Activated T-cell treated with anti-CD3 and anti-CD28 coated beads, Interleukin-2, amount 50 U/mL, for 72 hours (primary cell): ENCODE measurements around the gene ILDR2. TPM values are rescaled to one million over a fixed set of nuclear protein-coding genes. Genes with fewer than 3 reads are reported as not detected.
A peak's percentile ranks its signal among the peaks of the same experiment; 100 is the strongest.

Experiments used
- ATAC-seq, 2 donors: fragments of 150-1000 bp; cut with Tn5 transposase; replicated peaks in 1 of 2; 2 replicates each; pipeline ENCODE4 v1.10.0; 2021; ENCODE audit warnings: moderate library complexity in 2 of 2, mild to moderate bottlenecking in 1 of 2
- DNase-seq, 2 donors: peaks; one replicate each; pipeline ENCODE4 v3.0.0; 2021 to 2022; ENCODE audit warnings: mixed read lengths in 1 of 2
- H3K27ac Mint-ChIP-seq: one replicate; pipeline ENCODE4 v1.8.0; 2022; ENCODE audit warnings: mild to moderate bottlenecking, moderate library complexity, mixed read lengths
- H3K27me3 Mint-ChIP-seq: one replicate; pipeline ENCODE4 v1.8.0; 2022; ENCODE audit warnings: low read depth, mixed read lengths
- H3K36me3 Mint-ChIP-seq, 2 donors: one replicate each; pipeline ENCODE4 v1.8.0; 2022; ENCODE audit warnings: mixed read lengths in 2 of 2, mild to moderate bottlenecking in 1 of 2; ENCODE audit not compliant: insufficient read depth in 2 of 2
- H3K4me1 Mint-ChIP-seq: one replicate; pipeline ENCODE4 v1.8.0; 2022; ENCODE audit warnings: low read depth, mixed read lengths
- H3K4me3 Mint-ChIP-seq, 2 donors: one replicate each; pipeline ENCODE4 v1.8.0; 2022; ENCODE audit warnings: mild to moderate bottlenecking in 2 of 2, mixed read lengths in 2 of 2, moderate library complexity in 2 of 2
- H3K9me3 Mint-ChIP-seq, 2 donors: one replicate each; pipeline ENCODE4 v1.8.0; 2022; ENCODE audit warnings: mixed read lengths in 2 of 2
- total RNA-seq, 2 donors: library from RNA; stranded (reverse); gene quantifications; one replicate each; pipeline ENCODE4 v1.2.3, GENCODE V29; 2022

ILDR2 gene
- total RNA-seq, 2 donors from 2014 or later = 15.8 to 18.5 TPM

GRCh38 chr1:166988974-166989515, 13.7 kb upstream of the ILDR2 start, which contains the start of gene MAEL:
Gene MAEL (plus strand): TSS chr1:166989280. CDS start chr1:166989353, 73 bp downstream.
- DNase-seq (no peak), ATAC-seq (no peak)
- H3K27ac Mint-ChIP-seq = no peak within 1 kb of the TSS
- peaks cover 0 to 2% of the 10 kb centered on the region in 2 donors for H3K9me3 Mint-ChIP-seq
- H3K27me3 Mint-ChIP-seq = peaks cover 11% of the 10 kb centered on the region
- H3K4me1 Mint-ChIP-seq = no peaks in the 10 kb centered on the region
- H3K36me3 Mint-ChIP-seq = no peaks in the 10 kb centered on the region
- no peak within 1 kb of the TSS for H3K4me3 Mint-ChIP-seq

- Mint-ChIP-seq H3K4me3 (no peak overlapping the region), H3K9me3 (peaks cover 0 to 2% of the 10 kb centered on the region in 2 donors), H3K36me3 (no peaks in the 10 kb centered on the region), H3K27ac (no peak overlapping the region), H3K27me3 (peaks cover 20% of the 10 kb centered on the region), H3K4me1 (peaks cover under 1% of the 10 kb centered on the region)
- DNase-seq (no peak), ATAC-seq (no peak)
Measured at GRCh38 chr1:166981589-166981988, 6.2 kb upstream of the ILDR2 start.

GRCh38 chr1:166980818-166981217, 5.5 kb upstream of the ILDR2 start:
- Mint-ChIP-seq H3K27me3 (peaks cover 20% of the 10 kb centered on the region), H3K27ac (no peak overlapping the region), H3K4me3 (no peak overlapping the region), H3K9me3 (peaks cover 0 to 2% of the 10 kb centered on the region in 2 donors), H3K36me3 (no peaks in the 10 kb centered on the region), H3K4me1 (peaks cover 8% of the 10 kb centered on the region)
- ATAC-seq (no peak), DNase-seq (no peak)

GRCh38 chr1:166980383-166980782, 5.0 kb upstream of the ILDR2 start:
- ATAC-seq (no peak), DNase-seq (no peak)
- Mint-ChIP-seq H3K9me3 (peaks cover 0 to 2% of the 10 kb centered on the region in 2 donors), H3K4me1 (peaks cover 10% of the 10 kb centered on the region), H3K4me3 (no peak overlapping the region), H3K36me3 (no peaks in the 10 kb centered on the region), H3K27ac (no peak overlapping the region), H3K27me3 (peaks cover 20% of the 10 kb centered on the region)

- no peak overlapping the region for H3K27ac Mint-ChIP-seq
- H3K4me3 Mint-ChIP-seq = no peak overlapping the region
- H3K27me3 Mint-ChIP-seq = peaks cover 18% of the 10 kb centered on the region
- no peak for DNase-seq
- no peak for ATAC-seq
- H3K4me1 Mint-ChIP-seq = peaks cover 23% of the 10 kb centered on the region
- H3K36me3 Mint-ChIP-seq = no peaks in the 10 kb centered on the region
- no peaks in the 10 kb centered on the region for H3K9me3 Mint-ChIP-seq
Measured at GRCh38 chr1:166978821-166979220, 3.5 kb upstream of the ILDR2 start.

- no peaks in the 10 kb centered on the region for H3K36me3 Mint-ChIP-seq
- no peak for ATAC-seq
- no peak overlapping the region for H3K4me3 Mint-ChIP-seq
- H3K27me3 Mint-ChIP-seq = peaks cover 22% of the 10 kb centered on the region
- H3K4me1 Mint-ChIP-seq = peaks cover 32% of the 10 kb centered on the region
- no peak for DNase-seq
- H3K27ac Mint-ChIP-seq = no peak overlapping the region
- H3K9me3 Mint-ChIP-seq = no peaks in the 10 kb centered on the region
Measured at GRCh38 chr1:166977951-166978350, 2.6 kb upstream of the ILDR2 start.

- H3K27me3 Mint-ChIP-seq = peaks cover 31% of the 10 kb centered on the region
- ATAC-seq = peak; percentile 43 to 48
- DNase-seq = peak; percentile 50 to 55
Measured at GRCh38 chr1:166974647-166975345, 544 bp downstream of the ILDR2 start.

GRCh38 chr1:166972826-166973225, 2.5 kb downstream of the ILDR2 start:
- H3K27me3 Mint-ChIP-seq = peaks cover 36% of the 10 kb centered on the region
- no peak overlapping the region for H3K27ac Mint-ChIP-seq
- H3K4me3 Mint-ChIP-seq = peak overlapping the region in 1 of 2 donors; percentile 35
- no peaks in the 10 kb centered on the region for H3K9me3 Mint-ChIP-seq
- DNase-seq (no peak), ATAC-seq (no peak)
- H3K36me3 Mint-ChIP-seq = no peaks in the 10 kb centered on the region
- peaks cover 69% of the 10 kb centered on the region for H3K4me1 Mint-ChIP-seq

More at GRCh38 chr1:166974647-166975345, 544 bp downstream of the ILDR2 start:
- Mint-ChIP-seq H3K27ac (peak overlapping the region; percentile 86), H3K4me1 (peaks cover 54% of the 10 kb centered on the region), H3K36me3 (no peaks in the 10 kb centered on the region), H3K4me3 (peak overlapping the region; percentile 94 to 98), H3K9me3 (no peaks in the 10 kb centered on the region)

GRCh38 chr1:166972193-166972592, 3.1 kb downstream of the ILDR2 start:
- H3K27ac Mint-ChIP-seq = peak overlapping the region; percentile 29
- DNase-seq (no peak), ATAC-seq (no peak)
- H3K9me3 Mint-ChIP-seq = no peaks in the 10 kb centered on the region
- no peaks in the 10 kb centered on the region for H3K36me3 Mint-ChIP-seq
- H3K4me3 Mint-ChIP-seq = peak overlapping the region in 1 of 2 donors; percentile 35
- H3K27me3 Mint-ChIP-seq = peaks cover 34% of the 10 kb centered on the region
- H3K4me1 Mint-ChIP-seq = peaks cover 71% of the 10 kb centered on the region

GRCh38 chr1:166971252-166971651, 4.1 kb downstream of the ILDR2 start:
- Mint-ChIP-seq H3K9me3 (no peaks in the 10 kb centered on the region), H3K4me3 (no peak overlapping the region), H3K27ac (no peak overlapping the region), H3K36me3 (no peaks in the 10 kb centered on the region), H3K4me1 (peaks cover 67% of the 10 kb centered on the region), H3K27me3 (peaks cover 34% of the 10 kb centered on the region)
- no peak for DNase-seq
- ATAC-seq = peak; percentile 26 to 39

GRCh38 chr1:166969074-166969677, 6.2 kb downstream of the ILDR2 start:
- Mint-ChIP-seq H3K36me3 (no peaks in the 10 kb centered on the region), H3K27me3 (peaks cover 27% of the 10 kb centered on the region), H3K27ac (peak overlapping the region; percentile 2), H3K4me1 (peaks cover 51% of the 10 kb centered on the region), H3K9me3 (no peaks in the 10 kb centered on the region), H3K4me3 (peak overlapping the region; percentile 0 to 2)
- DNase-seq (no peak), ATAC-seq (peak; percentile 45 to 46)

GRCh38 chr1:166960858-166961474, 14.4 kb downstream of the ILDR2 start:
- Mint-ChIP-seq H3K27me3 (no peaks in the 10 kb centered on the region), H3K36me3 (no peaks in the 10 kb centered on the region), H3K9me3 (no peaks in the 10 kb centered on the region), H3K4me3 (no peak overlapping the region), H3K4me1 (no peaks in the 10 kb centered on the region), H3K27ac (no peak overlapping the region)
- no peak for DNase-seq
- no peak for ATAC-seq

GRCh38 chr1:166956872-166957271, 18.5 kb downstream of the ILDR2 start:
- H3K4me1 Mint-ChIP-seq = peaks cover 14% of the 10 kb centered on the region
- H3K9me3 Mint-ChIP-seq = no peaks in the 10 kb centered on the region
- ATAC-seq (no peak), DNase-seq (no peak)
- H3K36me3 Mint-ChIP-seq = no peaks in the 10 kb centered on the region
- H3K27me3 Mint-ChIP-seq = no peaks in the 10 kb centered on the region
- H3K27ac Mint-ChIP-seq = no peak overlapping the region
- H3K4me3 Mint-ChIP-seq = no peak overlapping the region
